Mucosa of stomach (tissue), 1 donor: ENCODE measurements around the gene YJEFN3.

Experiments
- H3K27me3 ChIP-seq: one replicate; pipeline ENCODE4 v1.7.0; 2013; ENCODE audit warnings: mild to moderate bottlenecking, low read length; ENCODE audit not compliant: control insufficient read depth, insufficient read depth
- H3K36me3 ChIP-seq: one replicate; pipeline ENCODE4 v1.7.0; 2013; ENCODE audit warnings: low read length; ENCODE audit not compliant: control insufficient read depth, insufficient read depth
- H3K4me1 ChIP-seq: one replicate; pipeline ENCODE4 v1.7.0; 2013; ENCODE audit warnings: mild to moderate bottlenecking, low read length; ENCODE audit not compliant: control insufficient read depth, insufficient read depth
- H3K4me3 ChIP-seq: one replicate; pipeline ENCODE4 v1.7.0; 2013; ENCODE audit warnings: low read length
- H3K9ac ChIP-seq: one replicate; pipeline ENCODE4 v1.7.0; 2013; ENCODE audit warnings: mild to moderate bottlenecking, low read length, moderate library complexity
- H3K9me3 ChIP-seq: one replicate; pipeline ENCODE4 v1.7.0; 2013; ENCODE audit warnings: mild to moderate bottlenecking, low read length, moderate library complexity; ENCODE audit not compliant: control insufficient read depth
- donor health status: Pancreatic carcinoma.

Gene YJEFN3

GRCh38 chr19:19489804-19490204, 38.9 kb upstream of the YJEFN3 start:
- H3K9ac ChIP-seq = no peak overlapping the region
- H3K4me3 ChIP-seq = no peak overlapping the region
- H3K36me3 ChIP-seq = peaks cover 7% of the 10 kb centered on the region
- H3K9me3 ChIP-seq = no peaks in the 10 kb centered on the region
- no peaks in the 10 kb centered on the region for H3K27me3 ChIP-seq
- peaks cover 31% of the 10 kb centered on the region for H3K4me1 ChIP-seq

- Histone ChIP-seq H3K9me3 (no peaks in the 10 kb centered on the region), H3K4me1 (peaks cover 31% of the 10 kb centered on the region), H3K27me3 (no peaks in the 10 kb centered on the region), H3K4me3 (no peak overlapping the region), H3K9ac (no peak overlapping the region), H3K36me3 (peaks cover 8% of the 10 kb centered on the region)
Observed at GRCh38 chr19:19490214-19490968, 38.3 kb upstream of the YJEFN3 start.

- Histone ChIP-seq H3K9me3 (no peaks in the 10 kb centered on the region), H3K27me3 (no peaks in the 10 kb centered on the region), H3K4me1 (peaks cover 31% of the 10 kb centered on the region), H3K36me3 (peaks cover 13% of the 10 kb centered on the region), H3K9ac (no peak overlapping the region), H3K4me3 (no peak overlapping the region)
Observed at GRCh38 chr19:19491321-19492025, 37.2 kb upstream of the YJEFN3 start.

GRCh38 chr19:19492026-19492610, 36.6 kb upstream of the YJEFN3 start:
- Histone ChIP-seq H3K4me3 (no peak overlapping the region), H3K4me1 (peaks cover 31% of the 10 kb centered on the region), H3K36me3 (peaks cover 18% of the 10 kb centered on the region), H3K9me3 (no peaks in the 10 kb centered on the region), H3K27me3 (no peaks in the 10 kb centered on the region), H3K9ac (no peak overlapping the region)

GRCh38 chr19:19493841-19494546, 34.7 kb upstream of the YJEFN3 start:
- Histone ChIP-seq H3K4me1 (peaks cover 13% of the 10 kb centered on the region), H3K27me3 (no peaks in the 10 kb centered on the region), H3K9ac (no peak overlapping the region), H3K36me3 (peaks cover 36% of the 10 kb centered on the region), H3K4me3 (no peak overlapping the region), H3K9me3 (no peaks in the 10 kb centered on the region)

- Histone ChIP-seq H3K9ac (no peak overlapping the region), H3K27me3 (no peaks in the 10 kb centered on the region), H3K4me3 (no peak overlapping the region), H3K36me3 (peaks cover 43% of the 10 kb centered on the region), H3K9me3 (no peaks in the 10 kb centered on the region), H3K4me1 (no peaks in the 10 kb centered on the region)
Observed at GRCh38 chr19:19495614-19496603, 32.8 kb upstream of the YJEFN3 start.

- H3K4me1 ChIP-seq = no peaks in the 10 kb centered on the region
- no peaks in the 10 kb centered on the region for H3K9me3 ChIP-seq
- peaks cover 43% of the 10 kb centered on the region for H3K36me3 ChIP-seq
- no peak overlapping the region for H3K9ac ChIP-seq
- H3K4me3 ChIP-seq = no peak overlapping the region
- no peaks in the 10 kb centered on the region for H3K27me3 ChIP-seq
Observed at GRCh38 chr19:19498255-19498991, 30.3 kb upstream of the YJEFN3 start.

GRCh38 chr19:19499272-19499995, 29.3 kb upstream of the YJEFN3 start:
- H3K36me3 ChIP-seq = peaks cover 40% of the 10 kb centered on the region
- no peak overlapping the region for H3K4me3 ChIP-seq
- no peaks in the 10 kb centered on the region for H3K4me1 ChIP-seq
- H3K9ac ChIP-seq = no peak overlapping the region
- H3K27me3 ChIP-seq = no peaks in the 10 kb centered on the region
- no peaks in the 10 kb centered on the region for H3K9me3 ChIP-seq

GRCh38 chr19:19500975-19501644, 27.6 kb upstream of the YJEFN3 start:
- Histone ChIP-seq H3K4me3 (no peak overlapping the region), H3K27me3 (no peaks in the 10 kb centered on the region), H3K4me1 (no peaks in the 10 kb centered on the region), H3K9me3 (no peaks in the 10 kb centered on the region), H3K36me3 (peaks cover 40% of the 10 kb centered on the region), H3K9ac (no peak overlapping the region)

GRCh38 chr19:19501798-19502197, 26.9 kb upstream of the YJEFN3 start:
- H3K4me3 ChIP-seq = no peak overlapping the region
- no peaks in the 10 kb centered on the region for H3K27me3 ChIP-seq
- no peak overlapping the region for H3K9ac ChIP-seq
- no peaks in the 10 kb centered on the region for H3K9me3 ChIP-seq
- H3K36me3 ChIP-seq = peaks cover 33% of the 10 kb centered on the region
- H3K4me1 ChIP-seq = no peaks in the 10 kb centered on the region
